Stimulated activated CD8-positive, alpha-beta memory T cell treated with anti-CD3 and anti-CD28 coated beads, Interleukin-2, amount 100 ng/mL, for 48 hours (primary cell): ENCODE results near the gene PTPA.
A peak's percentile ranks its signal among the peaks of the same experiment; 100 is the strongest.
"Not testable (repeated sequence)": the region's sequence is repeated elsewhere in the genome, so short reads cannot be mapped to it uniquely, and the experiment has no call there.

Source experiments
- DNase-seq, 2 donors: peaks; one replicate each; pipeline ENCODE4 v3.0.0-alpha.2; 2020; ENCODE audit warnings: low read depth in 2 of 2

Gene PTPA

GRCh38 chr9:129108805-129109536, 2.2 kb upstream of the PTPA start:
- no peak for DNase-seq

DNA sequence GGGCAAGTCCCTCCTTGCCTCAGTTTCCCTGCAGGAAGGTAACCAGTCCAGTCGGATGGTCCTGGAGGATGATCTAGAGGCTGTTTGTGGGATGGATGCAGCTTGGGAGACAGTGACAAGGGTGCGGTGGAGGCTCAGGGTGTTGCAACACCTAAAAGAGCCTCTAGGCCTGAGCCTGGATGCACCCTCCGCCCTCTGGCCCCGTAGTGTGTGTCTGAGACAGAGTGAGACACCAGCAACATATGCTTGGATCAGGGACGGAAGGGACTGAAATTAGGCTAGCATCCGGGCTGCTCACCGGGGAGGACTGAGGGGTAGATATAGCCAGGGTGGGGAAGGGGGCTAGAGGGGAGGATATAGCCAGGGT, 1.7 kb upstream of the PTPA start:
- DNase-seq: no peak

GRCh38 chr9:129109952-129110739, 1.1 kb upstream of the PTPA start:
- no peak for DNase-seq

DNA sequence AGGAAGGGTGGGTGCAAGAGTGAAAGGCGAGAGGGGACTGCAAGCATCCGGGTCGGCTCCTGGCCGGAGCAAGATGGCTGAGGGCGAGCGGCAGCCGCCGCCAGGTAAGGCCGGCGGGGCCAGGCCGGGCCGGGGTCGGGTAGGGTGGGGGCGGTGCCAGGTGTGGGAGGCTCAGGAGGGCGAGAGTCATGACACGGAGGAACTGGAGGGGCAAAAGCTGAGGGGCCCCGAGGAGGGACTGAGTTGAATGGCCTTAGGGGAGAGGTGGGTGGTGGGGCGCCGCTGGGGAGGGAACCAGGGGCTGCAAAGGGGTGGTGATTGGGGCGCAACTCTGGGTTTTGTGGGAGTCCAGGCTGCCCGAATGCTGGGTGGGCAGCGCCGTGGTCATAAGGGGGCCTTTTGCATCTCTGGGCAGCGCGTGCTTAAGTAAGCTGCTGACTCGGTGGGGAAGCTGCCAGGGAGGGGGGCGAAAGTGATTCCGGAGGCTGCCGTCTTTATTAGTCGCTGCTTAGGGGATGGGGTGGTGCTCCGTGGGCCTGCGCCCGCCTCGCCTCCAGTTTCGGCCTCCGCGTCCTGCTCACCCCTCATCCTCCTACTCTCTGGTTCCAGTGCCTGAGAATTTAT, 425 bp downstream of the PTPA start:
- DNase-seq: peak; percentile 7 to 22

DNA sequence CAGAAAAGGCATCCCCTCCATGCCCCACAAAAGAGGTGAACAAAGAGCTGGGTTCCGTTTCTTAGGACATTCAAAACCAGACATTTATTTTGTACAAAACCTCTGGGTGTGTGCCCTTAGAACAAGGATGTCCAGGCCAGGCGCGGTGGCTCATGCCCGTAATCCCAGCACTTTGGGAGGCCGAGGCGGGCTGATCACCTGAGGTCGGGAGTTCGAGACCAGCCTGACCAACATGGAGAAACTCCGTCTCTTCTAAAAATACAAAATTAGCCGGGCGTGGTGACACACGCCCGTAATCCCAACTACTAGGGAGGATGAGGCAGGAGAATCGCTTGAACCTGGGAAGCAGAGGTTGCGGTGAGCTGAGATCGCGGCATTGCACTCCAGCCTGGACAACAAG, 1.3 kb downstream of the PTPA start:
- DNase-seq: not testable (repeated sequence)

GRCh38 chr9:129113645-129114304, 2.6 kb downstream of the PTPA start:
- DNase-seq: no peak

GRCh38 chr9:129118799-129119198, 7.6 kb downstream of the PTPA start:
- no peak for DNase-seq

DNA sequence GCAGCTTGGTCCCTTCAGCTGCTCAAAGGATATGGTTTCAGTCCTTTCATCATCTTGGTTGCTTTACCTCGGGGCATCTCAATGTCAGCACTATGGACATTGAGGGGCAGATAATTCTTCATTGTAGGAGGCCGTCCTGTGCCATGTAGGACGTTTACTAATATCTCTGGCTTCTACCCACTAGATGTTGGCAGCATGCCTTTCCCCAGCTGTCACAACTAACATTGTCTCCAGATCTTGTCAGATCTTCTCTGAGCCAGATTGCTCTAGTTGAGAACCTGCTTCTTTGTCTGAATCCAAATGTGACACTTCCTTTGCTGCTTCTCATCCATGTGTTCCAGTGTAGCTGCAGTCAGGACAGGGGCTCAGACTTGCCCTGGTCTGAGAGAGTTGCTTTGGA, 10.3 kb downstream of the PTPA start:
- DNase-seq: no peak

DNA sequence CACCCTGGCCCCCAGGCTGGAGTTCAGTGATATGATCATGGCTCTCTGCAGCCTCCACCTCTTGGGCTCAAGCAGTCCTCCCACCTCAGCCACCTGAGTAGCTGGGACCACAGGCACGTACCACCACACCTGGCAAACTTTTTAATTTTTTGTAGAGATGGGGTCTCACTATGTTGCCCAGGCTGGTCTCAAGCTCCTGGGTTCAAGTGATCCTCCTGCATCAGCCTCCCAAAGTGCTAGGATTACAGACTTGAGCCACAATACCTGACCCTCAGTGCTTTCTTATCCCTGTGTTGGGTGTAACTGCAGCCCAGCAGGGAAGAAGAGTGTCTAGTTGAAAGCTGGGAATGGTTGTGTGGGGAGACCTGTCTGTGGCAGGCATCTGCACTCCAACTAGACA, 10.9 kb downstream of the PTPA start:
- DNase-seq: no peak

DNA sequence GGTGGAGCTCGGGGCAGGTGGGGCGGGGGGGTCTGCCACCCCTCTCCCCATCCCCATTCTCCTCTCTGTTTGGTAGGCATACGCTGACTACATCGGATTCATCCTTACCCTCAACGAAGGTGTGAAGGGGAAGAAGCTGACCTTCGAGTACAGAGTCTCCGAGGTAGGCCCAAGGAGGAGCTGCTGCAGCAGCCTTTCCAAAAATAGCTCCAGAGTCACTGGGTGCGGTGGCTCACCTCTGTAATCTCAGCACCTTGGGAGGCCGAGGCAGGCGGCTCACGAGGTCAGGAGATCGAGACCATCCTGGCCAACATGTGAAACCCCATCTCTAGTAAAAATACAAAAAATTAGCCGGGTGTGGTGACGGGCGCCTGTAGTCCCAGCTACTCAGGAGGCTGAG, 11.8 kb downstream of the PTPA start:
- DNase-seq: not testable (repeated sequence)

GRCh38 chr9:129124506-129125069, 13.4 kb downstream of the PTPA start:
- DNase-seq: no peak

DNA sequence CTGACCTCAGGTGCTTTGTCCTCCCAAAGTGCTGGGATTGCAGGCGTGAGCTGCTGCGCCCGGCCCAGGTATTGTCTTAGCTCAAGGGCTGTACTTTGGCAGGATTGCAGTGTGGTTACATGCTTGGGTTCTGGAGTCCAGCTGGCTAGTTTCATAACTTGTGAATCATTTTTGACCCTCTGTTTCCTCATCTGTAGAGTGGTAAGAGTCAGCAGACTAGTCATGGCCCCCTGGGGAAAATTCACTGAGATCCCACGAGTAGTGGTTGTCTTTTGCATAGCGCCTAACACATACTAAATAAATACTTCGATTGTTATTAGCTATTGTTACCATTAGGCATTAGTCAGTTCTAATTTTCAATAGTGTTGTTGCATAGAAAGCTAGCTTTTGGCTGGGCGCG, 14.3 kb downstream of the PTPA start:
- no peak for DNase-seq

DNA sequence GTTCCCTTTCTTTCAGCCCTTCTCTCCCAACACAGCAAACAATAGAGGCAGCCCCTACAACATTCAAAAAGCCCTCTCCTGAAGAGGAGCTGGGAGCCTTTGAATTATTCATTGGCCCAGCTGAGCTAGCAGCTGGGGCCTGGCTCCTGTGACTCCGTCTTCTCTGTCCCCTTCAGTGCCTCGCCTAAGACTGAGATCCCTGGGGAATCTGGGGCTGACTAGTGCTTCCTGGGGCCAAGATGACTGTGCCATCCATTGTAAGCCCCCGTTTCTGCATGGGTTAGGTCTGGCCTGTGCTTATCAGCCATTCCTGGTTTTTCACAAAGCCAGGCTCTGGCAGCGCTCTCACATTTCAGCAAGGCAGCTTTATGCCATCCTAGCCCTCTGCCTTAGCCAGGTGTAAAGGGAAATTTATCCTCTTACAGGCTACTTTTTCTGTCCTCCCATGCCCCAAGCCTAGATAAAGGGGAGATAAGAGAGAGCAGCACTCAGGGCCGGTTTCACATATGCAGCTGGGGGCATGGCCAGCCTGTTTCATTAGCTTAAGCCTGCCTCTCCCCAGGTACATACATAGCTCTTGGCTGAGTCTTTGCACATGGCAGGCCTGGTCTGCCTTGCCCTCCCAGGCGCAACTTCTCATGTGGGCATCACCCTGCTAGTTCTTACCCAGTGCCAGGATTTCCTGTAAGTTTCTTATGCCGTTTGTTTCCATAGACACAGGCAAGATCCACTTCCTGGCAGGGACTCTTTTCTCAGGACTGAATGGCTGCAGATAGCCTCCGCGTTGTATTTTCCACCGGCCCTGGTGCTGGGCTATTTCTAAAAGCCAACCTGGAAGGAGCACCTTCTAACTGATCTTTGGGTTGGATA, 15.8 kb downstream of the PTPA start:
- no peak for DNase-seq

DNA sequence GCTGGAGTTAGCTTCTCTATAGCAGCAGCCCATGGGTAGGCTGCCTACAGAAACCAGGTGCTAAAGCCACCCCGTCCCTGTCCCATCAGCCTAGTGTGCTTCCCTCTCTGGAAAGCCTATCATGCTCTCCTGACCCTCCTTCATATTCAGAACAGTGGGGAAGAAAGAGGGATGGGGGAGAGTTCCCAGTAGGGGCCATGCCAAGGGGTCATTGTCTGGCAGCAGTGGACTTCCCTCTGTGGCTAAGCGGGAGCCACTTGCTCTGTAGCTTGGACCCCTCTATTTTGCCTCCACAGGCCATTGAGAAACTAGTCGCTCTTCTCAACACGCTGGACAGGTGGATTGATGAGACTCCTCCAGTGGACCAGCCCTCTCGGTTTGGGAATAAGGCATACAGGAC, 17.5 kb downstream of the PTPA start:
- no peak for DNase-seq

DNA sequence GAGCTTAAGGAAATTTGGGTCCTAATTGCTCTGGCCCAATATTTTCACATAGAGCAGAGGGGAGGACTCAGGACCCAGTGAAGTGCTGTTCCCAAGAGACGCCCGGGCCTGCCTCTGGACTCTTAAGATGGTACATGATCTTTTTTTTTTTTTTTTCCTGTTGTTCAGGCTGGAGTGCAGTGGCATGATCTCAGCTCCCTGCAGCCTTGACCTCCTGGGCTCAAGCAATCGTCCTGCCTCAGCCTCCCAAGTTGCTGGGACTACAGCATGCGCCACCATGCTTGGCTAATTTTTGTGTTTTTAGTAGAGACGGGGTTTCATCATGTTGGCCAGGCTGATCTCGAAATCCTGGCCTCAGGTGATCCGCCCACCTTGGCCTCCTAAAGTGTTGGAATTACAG, 19.1 kb downstream of the PTPA start:
- DNase-seq: not testable (repeated sequence)

DNA sequence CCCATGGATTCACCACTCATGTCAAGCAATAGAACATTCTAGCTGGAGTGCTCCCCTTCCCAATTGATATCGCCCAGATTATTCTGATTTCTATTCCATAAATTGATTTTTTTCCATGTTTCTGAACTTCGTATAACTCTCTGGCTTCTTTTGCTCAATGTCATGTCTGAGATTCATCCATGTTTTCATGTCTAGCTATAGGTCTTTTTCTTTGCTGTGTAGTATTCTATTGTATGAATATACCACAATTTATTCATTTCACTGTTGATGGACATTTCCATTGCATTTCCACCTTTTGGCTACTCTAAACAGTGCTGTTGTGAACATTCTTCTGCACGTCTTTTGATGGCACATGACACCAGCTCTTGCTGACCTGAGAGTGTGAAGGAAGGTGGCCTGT, 19.6 kb downstream of the PTPA start:
- DNase-seq: no peak

DNA sequence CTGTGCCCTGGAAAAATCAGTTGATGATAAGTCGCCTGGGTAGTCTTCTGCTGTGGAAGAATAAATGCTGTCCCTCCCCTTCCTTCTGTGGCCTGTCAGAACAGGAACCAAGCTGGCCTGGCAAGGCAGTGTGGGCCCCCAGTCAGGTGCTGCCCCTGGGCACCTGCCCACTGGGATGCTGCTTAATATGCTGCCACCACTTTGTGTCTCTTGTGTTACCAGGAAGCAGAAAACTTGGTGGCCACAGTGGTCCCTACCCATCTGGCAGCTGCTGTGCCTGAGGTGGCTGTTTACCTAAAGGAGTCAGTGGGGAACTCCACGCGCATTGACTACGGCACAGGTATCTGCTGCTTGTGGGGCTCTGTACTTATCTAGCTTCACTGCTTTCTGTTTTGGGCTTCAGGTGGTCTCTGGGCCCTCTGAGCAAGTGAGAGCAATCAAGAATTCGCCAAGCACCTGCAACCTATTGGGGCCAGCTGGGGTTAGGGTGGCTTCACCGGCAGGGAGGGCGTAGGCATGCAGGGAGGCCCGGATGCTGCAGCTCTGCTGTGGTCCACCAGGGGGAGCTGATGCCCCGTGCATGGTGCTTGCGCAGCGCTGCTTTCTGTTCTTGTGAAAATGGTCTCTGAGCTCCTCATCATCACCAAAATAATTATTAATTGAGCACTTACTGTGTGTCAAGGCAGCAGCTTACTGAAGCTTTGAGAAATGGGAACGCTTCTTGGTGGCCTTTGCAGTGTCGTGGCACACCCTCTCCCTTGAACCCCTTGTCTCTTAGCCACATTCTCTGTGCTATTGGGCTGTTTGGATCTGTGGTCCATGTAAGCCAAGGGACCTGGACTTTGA, 20.3 kb downstream of the PTPA start:
- DNase-seq: peak; percentile 73 to 76

- DNase-seq: no peak
Observed at GRCh38 chr9:129133082-129133481, 21.9 kb downstream of the PTPA start.

GRCh38 chr9:129135476-129135875, 24.3 kb downstream of the PTPA start:
- no peak for DNase-seq

DNA sequence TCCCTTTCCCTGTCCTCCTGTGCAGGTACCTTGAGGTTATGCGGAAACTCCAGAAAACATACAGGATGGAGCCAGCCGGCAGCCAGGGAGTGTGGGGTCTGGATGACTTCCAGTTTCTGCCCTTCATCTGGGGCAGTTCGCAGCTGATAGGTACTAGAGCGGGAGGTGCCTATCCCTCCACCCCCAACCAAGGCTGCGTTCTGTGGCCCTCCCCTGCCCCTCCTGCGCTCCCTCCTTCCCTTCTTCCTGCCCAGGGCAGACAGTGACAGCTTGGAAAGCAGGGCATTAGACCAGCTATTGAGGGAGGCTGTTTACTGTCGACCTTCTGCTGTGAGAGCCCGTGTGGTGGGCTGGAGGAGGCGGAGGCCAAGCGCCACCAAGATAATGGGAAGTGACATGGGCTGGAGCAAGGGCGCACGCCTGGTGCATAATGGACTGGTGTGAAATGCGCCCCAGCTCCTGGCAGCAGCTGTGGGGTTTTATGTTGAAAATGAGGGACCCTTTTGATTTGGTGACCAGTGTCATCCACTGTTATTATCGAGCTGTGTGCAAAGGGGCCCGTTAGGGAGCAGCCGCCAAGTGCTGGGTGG, 25.3 kb downstream of the PTPA start:
- DNase-seq: no peak
